ENCODE results near the gene HCRT.

- no peak for TF ChIP-seq ARNTL (CRISPR knock-in tag; IDR thresholded peaks at IDR 0.05; ENCODE audit: borderline replicate concordance, low read depth)
- TF ChIP-seq POU6F1 (CRISPR knock-in tag; IDR thresholded peaks at IDR 0.05; ENCODE audit: borderline replicate concordance, low read depth), result no peak
- no peak for TF ChIP-seq ZNF565 (CRISPR knock-in tag; conservative IDR thresholded peaks at IDR 0.05; ENCODE audit: low read depth)
- TF ChIP-seq TCF4 (CRISPR knock-in tag; IDR thresholded peaks at IDR 0.05; ENCODE audit: borderline replicate concordance), result no peak
- TF ChIP-seq SNAI2 (CRISPR knock-in tag; IDR thresholded peaks at IDR 0.05), result no peak
- TF ChIP-seq, protein P1, sequence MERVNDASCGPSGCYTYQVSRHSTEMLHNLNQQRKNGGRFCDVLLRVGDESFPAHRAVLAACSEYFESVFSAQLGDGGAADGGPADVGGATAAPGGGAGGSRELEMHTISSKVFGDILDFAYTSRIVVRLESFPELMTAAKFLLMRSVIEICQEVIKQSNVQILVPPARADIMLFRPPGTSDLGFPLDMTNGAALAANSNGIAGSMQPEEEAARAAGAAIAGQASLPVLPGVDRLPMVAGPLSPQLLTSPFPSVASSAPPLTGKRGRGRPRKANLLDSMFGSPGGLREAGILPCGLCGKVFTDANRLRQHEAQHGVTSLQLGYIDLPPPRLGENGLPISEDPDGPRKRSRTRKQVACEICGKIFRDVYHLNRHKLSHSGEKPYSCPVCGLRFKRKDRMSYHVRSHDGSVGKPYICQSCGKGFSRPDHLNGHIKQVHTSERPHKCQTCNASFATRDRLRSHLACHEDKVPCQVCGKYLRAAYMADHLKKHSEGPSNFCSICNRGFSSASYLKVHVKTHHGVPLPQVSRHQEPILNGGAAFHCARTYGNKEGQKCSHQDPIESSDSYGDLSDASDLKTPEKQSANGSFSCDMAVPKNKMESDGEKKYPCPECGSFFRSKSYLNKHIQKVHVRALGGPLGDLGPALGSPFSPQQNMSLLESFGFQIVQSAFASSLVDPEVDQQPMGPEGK (CRISPR knock-in tag; IDR thresholded peaks at IDR 0.05; ENCODE audit: borderline replicate concordance), result no peak
- no peak for TF ChIP-seq ZNF8 (CRISPR knock-in tag; IDR thresholded peaks at IDR 0.05)
- TF ChIP-seq RARB (CRISPR knock-in tag; IDR thresholded peaks at IDR 0.05), result no peak
- TF ChIP-seq OSR1 (CRISPR knock-in tag; IDR thresholded peaks at IDR 0.05), result no peak
- TF ChIP-seq GLIS3 (CRISPR knock-in tag; IDR thresholded peaks at IDR 0.05), result no peak
- TF ChIP-seq PPARA (CRISPR knock-in tag; IDR thresholded peaks at IDR 0.05; ENCODE audit: borderline replicate concordance), result no peak
These were observed 3.4 kb downstream of the HCRT start for GRCh38 chr17:42181851-42182207.

Measured in SK-N-SH treated with all-trans-retinoic acid at 6 μM for 48 hours (cell line).